ENCODE results near the gene LIPN. TPM values are rescaled to one million over a fixed set of nuclear protein-coding genes. Genes with fewer than 3 reads are reported as not detected.

Gene LIPN
- total RNA-seq, 3 donors from 2014 or later (not counting 1 experiment from before 2014, with no cell fraction given) = 0.66 to 0.83 TPM; not detected in 1

- intact Hi-C loops (cut with micrococcal nuclease) = no loop called here
- Mint-ChIP-seq H3K4me3 (no peak overlapping the region), H3K9me3 (no peaks in the 10 kb centered on the region), H3K4me1 (peaks cover 6% of the 10 kb centered on the region in 2 donors), H3K27ac (no peak overlapping the region), H3K27me3 (ENCODE audit: low read depth in 2 of 2) (peaks cover 4 to 6% of the 10 kb centered on the region in 2 donors), H3K36me3 (no peaks in the 10 kb centered on the region)
- H3K9me3 ChIP-seq (ENCODE audit: control insufficient read depth, insufficient read depth, low read length) = no peaks in the 10 kb centered on the region
- H3K4me1 ChIP-seq (ENCODE audit: control insufficient read depth, insufficient read depth, low read length) = no peaks in the 10 kb centered on the region
- no peaks in the 10 kb centered on the region for H3K27me3 ChIP-seq (ENCODE audit: control insufficient read depth, insufficient read depth, low read length)
- peak in 1 of 2 donors; percentile 5 for DNase-seq
- ATAC-seq = no peak
- no peak for TF ChIP-seq CTCF (IDR thresholded peaks at IDR 0.05)
- H3K4me3 ChIP-seq (ENCODE audit: low read length) = no peak overlapping the region
- H3K27ac ChIP-seq (ENCODE audit: low read length) = no peak overlapping the region
- H3K36me3 ChIP-seq (ENCODE audit: control insufficient read depth, insufficient read depth, low read length) = no peaks in the 10 kb centered on the region
- WGBS (ENCODE audit: insufficient coverage) = 41% methylated on average over 3 of the region's 3 CpGs
Measured at GRCh38 chr10:88755753-88756152, 4.1 kb upstream of the LIPN start.

- Histone ChIP-seq H3K9me3 (ENCODE audit: control insufficient read depth, insufficient read depth, low read length) (no peaks in the 10 kb centered on the region), H3K27me3 (ENCODE audit: control insufficient read depth, insufficient read depth, low read length) (no peaks in the 10 kb centered on the region), H3K27ac (ENCODE audit: low read length) (no peak overlapping the region), H3K4me3 (ENCODE audit: low read length) (no peak overlapping the region), H3K36me3 (ENCODE audit: control insufficient read depth, insufficient read depth, low read length) (no peaks in the 10 kb centered on the region), H3K4me1 (ENCODE audit: control insufficient read depth, insufficient read depth, low read length) (no peaks in the 10 kb centered on the region)
- intact Hi-C loops (cut with micrococcal nuclease) = no loop called here
- no CpG with 5 or more reads among the region's 1 CpG for WGBS (ENCODE audit: insufficient coverage)
- no peak for TF ChIP-seq CTCF (IDR thresholded peaks at IDR 0.05)
- ATAC-seq = no peak
- no peak for DNase-seq
- Mint-ChIP-seq H3K4me3 (no peak overlapping the region), H3K27me3 (ENCODE audit: low read depth in 2 of 2) (peaks cover 4 to 6% of the 10 kb centered on the region in 2 donors), H3K36me3 (no peaks in the 10 kb centered on the region), H3K27ac (no peak overlapping the region), H3K4me1 (peaks cover 6% of the 10 kb centered on the region in 2 donors), H3K9me3 (no peaks in the 10 kb centered on the region)
Measured at GRCh38 chr10:88756660-88757059, 3.2 kb upstream of the LIPN start.

- 50% methylated on average over 1 of the region's 1 CpG for WGBS (ENCODE audit: insufficient coverage)
- Histone ChIP-seq H3K27ac (ENCODE audit: low read length) (no peak overlapping the region), H3K4me3 (ENCODE audit: low read length) (no peak overlapping the region), H3K9me3 (ENCODE audit: control insufficient read depth, insufficient read depth, low read length) (no peaks in the 10 kb centered on the region), H3K4me1 (ENCODE audit: control insufficient read depth, insufficient read depth, low read length) (no peaks in the 10 kb centered on the region), H3K36me3 (ENCODE audit: control insufficient read depth, insufficient read depth, low read length) (no peaks in the 10 kb centered on the region), H3K27me3 (ENCODE audit: control insufficient read depth, insufficient read depth, low read length) (no peaks in the 10 kb centered on the region)
- no peaks in the 10 kb centered on the region for H3K36me3 Mint-ChIP-seq
- no peaks in the 10 kb centered on the region for H3K9me3 Mint-ChIP-seq
- H3K27me3 Mint-ChIP-seq (ENCODE audit: low read depth in 2 of 2) = peaks cover 0 to 3% of the 10 kb centered on the region in 2 donors
- ATAC-seq = no peak
- DNase-seq = no peak
- H3K4me1 Mint-ChIP-seq = peaks cover 6% of the 10 kb centered on the region in 2 donors
- H3K27ac Mint-ChIP-seq = no peak overlapping the region
- intact Hi-C loops (cut with micrococcal nuclease) = no loop called here
- no peak for TF ChIP-seq CTCF (IDR thresholded peaks at IDR 0.05)
- no peak overlapping the region for H3K4me3 Mint-ChIP-seq
Measured at GRCh38 chr10:88762906-88763305, 3.1 kb downstream of the LIPN start.

GRCh38 chr10:88763441-88763840, 3.6 kb downstream of the LIPN start:
- H3K36me3 Mint-ChIP-seq = no peaks in the 10 kb centered on the region
- 87% methylated on average over 1 of the region's 1 CpG for WGBS (ENCODE audit: insufficient coverage)

More at GRCh38 chr10:88763441-88763840, 3.6 kb downstream of the LIPN start:
- intact Hi-C loops (cut with micrococcal nuclease) = no loop called here
- no peak for TF ChIP-seq CTCF (IDR thresholded peaks at IDR 0.05)
- Mint-ChIP-seq H3K9me3 (no peaks in the 10 kb centered on the region), H3K27me3 (ENCODE audit: low read depth in 2 of 2) (peaks cover 0 to 3% of the 10 kb centered on the region in 2 donors), H3K4me1 (peaks cover 6% of the 10 kb centered on the region in 2 donors), H3K27ac (no peak overlapping the region), H3K4me3 (no peak overlapping the region)
- no peak for DNase-seq
- H3K27ac ChIP-seq (ENCODE audit: low read length) = no peak overlapping the region
- H3K27me3 ChIP-seq (ENCODE audit: control insufficient read depth, insufficient read depth, low read length) = no peaks in the 10 kb centered on the region
- no peaks in the 10 kb centered on the region for H3K4me1 ChIP-seq (ENCODE audit: control insufficient read depth, insufficient read depth, low read length)
- no peak for ATAC-seq
- no peaks in the 10 kb centered on the region for H3K9me3 ChIP-seq (ENCODE audit: control insufficient read depth, insufficient read depth, low read length)
- no peak overlapping the region for H3K4me3 ChIP-seq (ENCODE audit: low read length)
- H3K36me3 ChIP-seq (ENCODE audit: control insufficient read depth, insufficient read depth, low read length) = no peaks in the 10 kb centered on the region
